ENCODE measurements around the gene CDCA5.

The CDCA5 gene

GRCh38 chr11:65045728-65046127 is 38.1 kb downstream of the CDCA5 start:
- H3K27ac ChIP-seq (ENCODE audit: low read depth, low read length) = no peak overlapping the region
- peaks cover 11 to 32% of the 10 kb centered on the region in 2 donors for H3K4me1 ChIP-seq (ENCODE audit: control insufficient read depth in 1 of 2, insufficient read depth in 2 of 2, low read length in 2 of 2)
- no peaks in the 10 kb centered on the region for H3K9me3 ChIP-seq (ENCODE audit: control insufficient read depth in 1 of 2, low read length in 2 of 2)
- H3K4me3 ChIP-seq (ENCODE audit: low read depth in 1 of 2, low read length in 2 of 2) = no peak overlapping the region
- no peak overlapping the region for H3K9ac ChIP-seq (ENCODE audit: low read depth in 1 of 2, low read length in 2 of 2)
- no peaks in the 10 kb centered on the region for H3K27me3 ChIP-seq (ENCODE audit: control insufficient read depth in 1 of 2, insufficient read depth in 2 of 2, low read length in 2 of 2)
- H3K36me3 ChIP-seq (ENCODE audit: control insufficient read depth in 1 of 2, insufficient read depth in 2 of 2, low read length in 2 of 2) = peaks cover 9 to 21% of the 10 kb centered on the region in 2 donors

- H3K9me3 ChIP-seq (ENCODE audit: control insufficient read depth in 1 of 2, low read length in 2 of 2) = no peaks in the 10 kb centered on the region
- no peak overlapping the region for H3K4me3 ChIP-seq (ENCODE audit: low read depth in 1 of 2, low read length in 2 of 2)
- peaks cover 9 to 21% of the 10 kb centered on the region in 2 donors for H3K36me3 ChIP-seq (ENCODE audit: control insufficient read depth in 1 of 2, insufficient read depth in 2 of 2, low read length in 2 of 2)
- no peak overlapping the region for H3K9ac ChIP-seq (ENCODE audit: low read depth in 1 of 2, low read length in 2 of 2)
- peaks cover 16 to 32% of the 10 kb centered on the region in 2 donors for H3K4me1 ChIP-seq (ENCODE audit: control insufficient read depth in 1 of 2, insufficient read depth in 2 of 2, low read length in 2 of 2)
- H3K27me3 ChIP-seq (ENCODE audit: control insufficient read depth in 1 of 2, insufficient read depth in 2 of 2, low read length in 2 of 2) = no peaks in the 10 kb centered on the region
- H3K27ac ChIP-seq (ENCODE audit: low read depth, low read length) = no peak overlapping the region
Observed at GRCh38 chr11:65045061-65045460, 38.8 kb downstream of the CDCA5 start.

GRCh38 chr11:65043881-65044501 is 39.8 kb downstream of the CDCA5 start:
- no peak overlapping the region for H3K4me3 ChIP-seq (ENCODE audit: low read depth in 1 of 2, low read length in 2 of 2)
- H3K9me3 ChIP-seq (ENCODE audit: control insufficient read depth in 1 of 2, low read length in 2 of 2) = no peaks in the 10 kb centered on the region
- no peak overlapping the region for H3K27ac ChIP-seq (ENCODE audit: low read depth, low read length)
- H3K27me3 ChIP-seq (ENCODE audit: control insufficient read depth in 1 of 2, insufficient read depth in 2 of 2, low read length in 2 of 2) = no peaks in the 10 kb centered on the region
- H3K36me3 ChIP-seq (ENCODE audit: control insufficient read depth in 1 of 2, insufficient read depth in 2 of 2, low read length in 2 of 2) = peaks cover 9 to 21% of the 10 kb centered on the region in 2 donors
- H3K9ac ChIP-seq (ENCODE audit: low read depth in 1 of 2, low read length in 2 of 2) = no peak overlapping the region
- peaks cover 16 to 32% of the 10 kb centered on the region in 2 donors for H3K4me1 ChIP-seq (ENCODE audit: control insufficient read depth in 1 of 2, insufficient read depth in 2 of 2, low read length in 2 of 2)

GRCh38 chr11:65042891-65043290 is 40.9 kb downstream of the CDCA5 start:
- Histone ChIP-seq H3K27ac (ENCODE audit: low read depth, low read length) (no peak overlapping the region), H3K27me3 (ENCODE audit: control insufficient read depth in 1 of 2, insufficient read depth in 2 of 2, low read length in 2 of 2) (no peaks in the 10 kb centered on the region), H3K9ac (ENCODE audit: low read depth in 1 of 2, low read length in 2 of 2) (no peak overlapping the region), H3K36me3 (ENCODE audit: control insufficient read depth in 1 of 2, insufficient read depth in 2 of 2, low read length in 2 of 2) (peaks cover 10 to 29% of the 10 kb centered on the region in 2 donors), H3K9me3 (ENCODE audit: control insufficient read depth in 1 of 2, low read length in 2 of 2) (no peaks in the 10 kb centered on the region), H3K4me1 (ENCODE audit: control insufficient read depth in 1 of 2, insufficient read depth in 2 of 2, low read length in 2 of 2) (peaks cover 16 to 25% of the 10 kb centered on the region in 2 donors), H3K4me3 (ENCODE audit: low read depth in 1 of 2, low read length in 2 of 2) (no peak overlapping the region)

- no peaks in the 10 kb centered on the region for H3K27me3 ChIP-seq (ENCODE audit: control insufficient read depth in 1 of 2, insufficient read depth in 2 of 2, low read length in 2 of 2)
- H3K27ac ChIP-seq (ENCODE audit: low read depth, low read length) = peak within 1 kb of the TSS; percentile 97
- peaks cover 12 to 19% of the 10 kb centered on the region in 2 donors for H3K4me1 ChIP-seq (ENCODE audit: control insufficient read depth in 1 of 2, insufficient read depth in 2 of 2, low read length in 2 of 2)
- peaks cover 16 to 37% of the 10 kb centered on the region in 2 donors for H3K36me3 ChIP-seq (ENCODE audit: control insufficient read depth in 1 of 2, insufficient read depth in 2 of 2, low read length in 2 of 2)
- peak within 1 kb of the TSS; percentile 71 to 79 for H3K4me3 ChIP-seq (ENCODE audit: low read depth in 1 of 2, low read length in 2 of 2)
- H3K9me3 ChIP-seq (ENCODE audit: control insufficient read depth in 1 of 2, low read length in 2 of 2) = no peaks in the 10 kb centered on the region
- peak within 1 kb of the TSS; percentile 46 to 66 for H3K9ac ChIP-seq (ENCODE audit: low read depth in 1 of 2, low read length in 2 of 2)
Observed at GRCh38 chr11:65040847-65041622, 42.8 kb downstream of the CDCA5 start, which contains the start of gene SAC3D1. TSS of gene SAC3D1 (plus strand) at chr11:65041210. CDS start at chr11:65041293, 83 bp downstream.

GRCh38 chr11:65040520-65040846 is 43.4 kb downstream of the CDCA5 start:
- Histone ChIP-seq H3K27me3 (ENCODE audit: control insufficient read depth in 1 of 2, insufficient read depth in 2 of 2, low read length in 2 of 2) (no peaks in the 10 kb centered on the region), H3K4me1 (ENCODE audit: control insufficient read depth in 1 of 2, insufficient read depth in 2 of 2, low read length in 2 of 2) (peaks cover 12 to 19% of the 10 kb centered on the region in 2 donors), H3K4me3 (ENCODE audit: low read depth in 1 of 2, low read length in 2 of 2) (peak overlapping the region; percentile 71 to 79), H3K9me3 (ENCODE audit: control insufficient read depth in 1 of 2, low read length in 2 of 2) (no peaks in the 10 kb centered on the region), H3K9ac (ENCODE audit: low read depth in 1 of 2, low read length in 2 of 2) (peak overlapping the region; percentile 39 to 46), H3K36me3 (ENCODE audit: control insufficient read depth in 1 of 2, insufficient read depth in 2 of 2, low read length in 2 of 2) (peaks cover 14 to 37% of the 10 kb centered on the region in 2 donors), H3K27ac (ENCODE audit: low read depth, low read length) (peak overlapping the region; percentile 97)

GRCh38 chr11:65036931-65037330 is 46.9 kb downstream of the CDCA5 start:
- Histone ChIP-seq H3K27ac (ENCODE audit: low read depth, low read length) (no peak overlapping the region), H3K4me3 (ENCODE audit: low read depth in 1 of 2, low read length in 2 of 2) (no peak overlapping the region), H3K9me3 (ENCODE audit: control insufficient read depth in 1 of 2, low read length in 2 of 2) (no peaks in the 10 kb centered on the region), H3K36me3 (ENCODE audit: control insufficient read depth in 1 of 2, insufficient read depth in 2 of 2, low read length in 2 of 2) (peaks cover 27 to 48% of the 10 kb centered on the region in 2 donors), H3K9ac (ENCODE audit: low read depth in 1 of 2, low read length in 2 of 2) (no peak overlapping the region), H3K27me3 (ENCODE audit: control insufficient read depth in 1 of 2, insufficient read depth in 2 of 2, low read length in 2 of 2) (no peaks in the 10 kb centered on the region), H3K4me1 (ENCODE audit: control insufficient read depth in 1 of 2, insufficient read depth in 2 of 2, low read length in 2 of 2) (peaks cover 4 to 8% of the 10 kb centered on the region in 2 donors)

- peaks cover 28 to 51% of the 10 kb centered on the region in 2 donors for H3K36me3 ChIP-seq (ENCODE audit: control insufficient read depth in 1 of 2, insufficient read depth in 2 of 2, low read length in 2 of 2)
- H3K4me1 ChIP-seq (ENCODE audit: control insufficient read depth in 1 of 2, insufficient read depth in 2 of 2, low read length in 2 of 2) = peaks cover 0 to 5% of the 10 kb centered on the region in 2 donors
- H3K27me3 ChIP-seq (ENCODE audit: control insufficient read depth in 1 of 2, insufficient read depth in 2 of 2, low read length in 2 of 2) = no peaks in the 10 kb centered on the region
- no peaks in the 10 kb centered on the region for H3K9me3 ChIP-seq (ENCODE audit: control insufficient read depth in 1 of 2, low read length in 2 of 2)
- no peak overlapping the region for H3K27ac ChIP-seq (ENCODE audit: low read depth, low read length)
- H3K4me3 ChIP-seq (ENCODE audit: low read depth in 1 of 2, low read length in 2 of 2) = no peak overlapping the region
- H3K9ac ChIP-seq (ENCODE audit: low read depth in 1 of 2, low read length in 2 of 2) = no peak overlapping the region
Observed at GRCh38 chr11:65035579-65035978, 48.3 kb downstream of the CDCA5 start.

GRCh38 chr11:65034423-65034822 is 49.4 kb downstream of the CDCA5 start:
- Histone ChIP-seq H3K4me3 (ENCODE audit: low read depth in 1 of 2, low read length in 2 of 2) (no peak overlapping the region), H3K36me3 (ENCODE audit: control insufficient read depth in 1 of 2, insufficient read depth in 2 of 2, low read length in 2 of 2) (peaks cover 28 to 51% of the 10 kb centered on the region in 2 donors), H3K27me3 (ENCODE audit: control insufficient read depth in 1 of 2, insufficient read depth in 2 of 2, low read length in 2 of 2) (no peaks in the 10 kb centered on the region), H3K27ac (ENCODE audit: low read depth, low read length) (no peak overlapping the region), H3K9me3 (ENCODE audit: control insufficient read depth in 1 of 2, low read length in 2 of 2) (no peaks in the 10 kb centered on the region), H3K4me1 (ENCODE audit: control insufficient read depth in 1 of 2, insufficient read depth in 2 of 2, low read length in 2 of 2) (no peaks in the 10 kb centered on the region), H3K9ac (ENCODE audit: low read depth in 1 of 2, low read length in 2 of 2) (no peak overlapping the region)

GRCh38 chr11:65032216-65032615 is 51.6 kb downstream of the CDCA5 start:
- H3K27ac ChIP-seq (ENCODE audit: low read depth, low read length) = no peak overlapping the region
- no peak overlapping the region for H3K9ac ChIP-seq (ENCODE audit: low read depth in 1 of 2, low read length in 2 of 2)
- peaks cover 20 to 36% of the 10 kb centered on the region in 2 donors for H3K36me3 ChIP-seq (ENCODE audit: control insufficient read depth in 1 of 2, insufficient read depth in 2 of 2, low read length in 2 of 2)
- peaks cover 4 to 8% of the 10 kb centered on the region in 2 donors for H3K4me1 ChIP-seq (ENCODE audit: control insufficient read depth in 1 of 2, insufficient read depth in 2 of 2, low read length in 2 of 2)
- H3K4me3 ChIP-seq (ENCODE audit: low read depth in 1 of 2, low read length in 2 of 2) = no peak overlapping the region
- no peaks in the 10 kb centered on the region for H3K9me3 ChIP-seq (ENCODE audit: control insufficient read depth in 1 of 2, low read length in 2 of 2)
- H3K27me3 ChIP-seq (ENCODE audit: control insufficient read depth in 1 of 2, insufficient read depth in 2 of 2, low read length in 2 of 2) = no peaks in the 10 kb centered on the region

Measured in duodenal mucosa (tissue), 2 donors.